K562 (cell line): ENCODE measurements around the gene DBP. TPM values are rescaled to one million over a fixed set of nuclear protein-coding genes. Genes with fewer than 3 reads are reported as not detected.
A peak's percentile ranks its signal among the peaks of the same experiment; 100 is the strongest.

Experiments
- BRCA1 ChIP-seq, 2 experiments: fragments of 450-650 bp in 1 of 2; sonication (generic) in 1 of 2; formaldehyde crosslinking in 1 of 2; IDR thresholded peaks; 2 replicates each; pipeline versions ENCODE4 v1.5.0 to v1.6.1; 2017 to 2020; ENCODE audit warnings: mild to moderate bottlenecking in 1 of 2, missing genetic modification reagents in 1 of 2
- CHCHD3 ChIP-seq: fragments of 250-450 bp; sonication (Bioruptor Pico); IDR thresholded peaks from 2 replicates; pipeline ENCODE4 v2.1.2; 2022; ENCODE audit warnings: mild to moderate bottlenecking
- COPS2 ChIP-seq: fragments of 450-650 bp; conservative IDR thresholded peaks from 2 replicates; pipeline ENCODE4 v1.6.1; 2016; ENCODE audit warnings: mild to moderate bottlenecking, moderate library complexity
- HNRNPUL1 ChIP-seq: fragments of 200-400 bp; formaldehyde crosslinking; IDR thresholded peaks from 2 replicates; pipeline ENCODE4 v1.6.1; 2017; ENCODE audit warnings: low read length
- KAT2B ChIP-seq: IDR thresholded peaks from one replicate; pipeline ENCODE4 v1.6.1; 2012; ENCODE audit warnings: low read depth, mild to moderate bottlenecking, control low read depth, inconsistent platforms, low read length, moderate library complexity
- TFAP4 ChIP-seq: sonication (generic); formaldehyde crosslinking; IDR thresholded peaks from 2 replicates; pipeline ENCODE4 v1.8.0; 2022; ENCODE audit warnings: missing genetic modification reagents, mild to moderate bottlenecking, moderate library complexity, borderline replicate concordance
- THRB ChIP-seq: fragments of 450-650 bp; formaldehyde crosslinking; conservative IDR thresholded peaks from 2 replicates; pipeline ENCODE4 v1.4.0; 2022; ENCODE audit warnings: mild to moderate bottlenecking, missing genetic modification characterization
- ZBTB33 ChIP-seq: sonication (generic); formaldehyde crosslinking; IDR thresholded peaks from 2 replicates; pipeline ENCODE4 v1.8.1; 2023; ENCODE audit warnings: mild to moderate bottlenecking, missing genetic modification reagents
- polyA plus RNA-seq, 8 experiments: library from polyadenylated mRNA; depleted of rRNA in 4 of 8; stranded (reverse) in 5 of 8; unstranded in 3 of 8; fragments of >200 nt; fragmentation: Nextera tagmentation in 2 of 8; fragmentation: Illumina TruSeq in 1 of 8; extraction: Ambion mirVana in 2 of 8; extraction: Trizol in 1 of 8; gene quantifications; 2 replicates each; pipeline versions ENCODE4 v1.2.1 to v1.2.3, GENCODE V29; 2011 to 2014; ENCODE audit warnings: inconsistent platforms in 1 of 8, missing spikeins in 1 of 8
- total RNA-seq, 7 experiments: library from RNA; depleted of rRNA in 6 of 7; stranded (reverse); fragments of >200 nt in 6 of 7; fragmentation: Illumina TruSeq in 2 of 7; extraction: Trizol in 2 of 7; gene quantifications; 2 replicates each; pipeline versions ENCODE4 v1.2.1 to v1.2.3, GENCODE V29; 2011 to 2021; ENCODE audit warnings: low replicate concordance in 1 of 7

The DBP gene
- total and polyA plus RNA-seq, 9 of the 15 experiments (the other 6 are each of a cell fraction or from before 2014, with no cell fraction given): 0.25 to 5.5 (median 1.8) TPM

- TF ChIP-seq BRCA1 (IDR thresholded peaks at IDR 0.05) (no peak), BRCA1 (CRISPR knock-in tag; IDR thresholded peaks at IDR 0.05) (no peak), THRB (no peak), KAT2B (no peak), ZBTB33 (CRISPR knock-in tag) (peak; percentile 60; the same call in 1 of the 2 replicates), COPS2 (no peak), HNRNPUL1 (no peak), CHCHD3 (CRISPR knock-in tag) (no peak), TFAP4 (peak; percentile 9; the same call in 1 of the 2 replicates)
Observed at GRCh38 chr19:48596679-48597465, 40.3 kb downstream of the DBP start (continued).
